ENCODE measurements around the gene BLVRB. TPM values are rescaled to one million over a fixed set of nuclear protein-coding genes. Genes with fewer than 3 reads are reported as not detected.

The BLVRB gene
- total and polyA plus RNA-seq, 9 of the 15 experiments (the other 6 are each of a cell fraction or from before 2014, with no cell fraction given): 81.1 to 749 (median 331) TPM

DNA sequence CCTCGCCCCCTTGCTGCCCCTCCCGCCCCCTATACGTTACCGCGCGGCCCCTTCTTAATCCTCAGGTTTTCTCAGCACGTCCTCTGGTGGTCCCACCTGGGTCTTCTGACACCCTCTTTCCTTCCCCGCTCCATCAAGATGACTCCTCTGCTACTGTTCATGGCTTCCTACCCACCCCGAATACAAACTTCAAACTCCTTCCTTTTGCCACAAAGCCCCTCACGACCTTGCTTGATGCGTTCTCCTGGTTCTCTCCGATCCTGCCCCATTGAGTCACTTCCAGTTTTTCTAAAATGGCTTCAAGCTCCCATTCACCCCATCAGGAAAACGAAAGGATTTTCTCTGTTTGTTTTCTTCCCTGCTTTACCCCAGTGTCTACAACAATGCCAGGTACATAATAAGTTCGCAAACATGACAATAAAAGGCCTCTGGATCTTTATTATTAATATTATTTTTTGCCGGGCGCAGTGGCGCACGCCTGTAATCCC is 20.7 kb downstream of the BLVRB start (continued):
- TF ChIP-seq ZNF384 (IDR thresholded peaks at IDR 0.05; ENCODE audit: low read depth, low read length) (no peak), MTA3 (IDR thresholded peaks at IDR 0.05; ENCODE audit: borderline replicate concordance) (0 out of 2 replicates have a peak, but pooled peaks have one; percentile 12), GMEB1 (CRISPR knock-in tag; IDR thresholded peaks at IDR 0.05) (no peak), ZC3H8 (IDR thresholded peaks at IDR 0.05) (no peak), ZBTB33 (CRISPR knock-in tag; IDR thresholded peaks at IDR 0.05) (no peak), CHCHD3 (CRISPR knock-in tag; IDR thresholded peaks at IDR 0.05) (no peak), SAFB2 (IDR thresholded peaks at IDR 0.05; ENCODE audit: borderline replicate concordance, low read depth, low read length, severe bottlenecking) (no peak), ASH1L (IDR thresholded peaks at IDR 0.05; ENCODE audit: borderline replicate concordance, low read depth, partially characterized antibody) (no peak)

All from K562 (cell line).